ENCODE measurements around the gene MYL6B.

GRCh38 chr12:56126732-56127239 lies 25.6 kb upstream of the MYL6B start:
- TF ChIP-seq POLR2AphosphoS5 (IDR thresholded peaks at IDR 0.05; ENCODE audit: borderline replicate concordance, low read depth, low read length) (no peak), EZH2 (IDR thresholded peaks at IDR 0.05) (no peak), FOXP2 (optimal IDR thresholded peaks at IDR 0.05; ENCODE audit: control extremely low read depth, extremely low read length, insufficient read depth) (no peak)
